ENCODE data around the gene CLSTN2.

Gene CLSTN2

DNA sequence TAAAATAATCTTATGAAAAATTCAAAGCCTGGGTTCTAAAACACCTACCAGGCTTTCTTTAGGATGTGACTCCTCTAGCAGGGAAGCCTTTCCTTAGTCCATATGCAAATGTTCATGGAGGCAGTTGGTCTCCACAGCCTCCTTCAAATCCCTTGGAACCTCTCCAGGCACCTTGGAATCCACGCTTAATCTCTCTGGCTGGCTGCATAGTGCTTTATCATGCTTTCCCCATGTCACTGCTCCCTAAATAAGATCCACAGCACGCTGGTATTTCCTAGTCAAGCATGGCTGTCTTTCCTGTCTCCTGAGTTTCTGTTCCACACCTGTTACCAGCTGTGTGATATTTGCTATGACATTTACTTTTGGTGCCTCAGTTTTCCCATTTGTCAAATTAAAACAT lies 71.3 kb downstream of the CLSTN2 start:
- H3K9me3 Mint-ChIP-seq = no peaks in the 10 kb centered on the region
- no peak overlapping the region for H3K4me3 Mint-ChIP-seq
- H3K27ac Mint-ChIP-seq = no peak overlapping the region
- H3K27me3 Mint-ChIP-seq = peaks cover 9% of the 10 kb centered on the region
- DNase-seq (ENCODE audit: low spot score in 2 of 2) (no peak), ATAC-seq (ENCODE audit: low read depth) (no peak)
- no peaks in the 10 kb centered on the region for H3K36me3 Mint-ChIP-seq
- no peaks in the 10 kb centered on the region for H3K4me1 Mint-ChIP-seq

DNA sequence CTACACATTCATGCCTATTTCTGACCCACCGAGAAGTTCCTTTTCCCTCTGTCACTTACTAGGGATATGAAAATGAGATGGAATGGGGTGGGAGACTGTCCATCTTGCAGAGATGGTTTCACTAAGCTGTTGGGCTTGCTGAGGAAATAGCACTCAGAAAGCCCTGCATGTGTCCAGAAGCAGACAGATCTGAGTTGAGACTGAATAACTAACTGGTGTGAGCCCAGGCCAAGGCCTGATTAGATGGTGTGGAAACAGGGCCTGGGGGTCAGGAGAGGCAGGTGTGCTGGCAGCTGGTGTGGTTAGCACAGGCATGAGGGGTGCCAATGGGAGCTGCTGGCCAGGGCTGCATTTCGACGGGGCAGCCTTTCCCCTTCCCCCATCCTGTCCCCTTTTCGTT lies 72.1 kb downstream of the CLSTN2 start:
- Mint-ChIP-seq H3K9me3 (no peaks in the 10 kb centered on the region), H3K4me1 (no peaks in the 10 kb centered on the region), H3K27ac (no peak overlapping the region), H3K4me3 (no peak overlapping the region), H3K36me3 (no peaks in the 10 kb centered on the region), H3K27me3 (peaks cover 12% of the 10 kb centered on the region)
- no peak for ATAC-seq (ENCODE audit: low read depth)
- DNase-seq (ENCODE audit: low spot score in 2 of 2) = no peak

DNA sequence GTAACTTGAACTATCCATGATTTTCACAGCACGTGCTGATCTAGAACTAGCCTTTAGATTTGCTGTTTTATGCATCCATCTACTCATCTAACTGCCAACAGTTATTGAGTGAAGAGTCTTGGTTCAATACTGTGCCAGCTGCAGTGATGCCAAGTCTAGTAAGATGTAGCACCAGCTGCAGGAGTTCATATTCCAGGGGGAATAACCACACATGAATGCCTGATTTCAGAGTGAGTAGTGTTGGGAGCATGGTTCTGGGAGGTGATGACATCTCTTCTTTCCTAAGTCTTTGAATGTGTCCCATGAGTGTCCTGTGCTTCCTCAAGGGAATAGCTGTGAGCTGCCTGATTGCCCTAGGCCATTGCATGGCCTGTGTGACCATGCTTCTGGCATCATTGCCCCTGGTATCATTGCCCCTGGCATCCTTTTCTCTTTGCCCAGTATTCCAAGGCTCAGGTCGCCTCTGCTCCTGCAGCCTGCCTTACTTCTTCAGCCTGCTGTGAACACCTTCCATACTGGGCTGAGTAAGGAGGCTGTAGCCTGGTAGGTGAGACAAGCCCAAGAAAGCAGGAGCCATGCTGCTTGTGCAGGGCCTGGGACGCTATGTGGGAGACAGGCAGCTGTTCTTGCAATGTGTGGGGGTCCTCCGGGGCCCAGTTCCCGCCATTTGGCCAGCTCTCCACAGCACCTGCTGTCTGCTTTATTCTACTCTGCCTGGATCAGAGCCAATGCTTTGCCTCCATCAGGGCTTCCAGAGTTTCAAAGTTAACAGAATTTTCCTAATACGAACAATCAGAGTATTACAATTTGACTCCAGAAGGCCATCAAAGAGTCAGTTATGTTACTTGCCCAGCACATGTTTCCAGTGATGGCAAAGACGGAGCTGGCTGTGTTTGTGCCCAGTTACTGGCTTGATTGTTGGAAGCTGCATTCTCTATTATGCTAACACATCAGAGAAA lies 73.2 kb downstream of the CLSTN2 start:
- Mint-ChIP-seq H3K36me3 (no peaks in the 10 kb centered on the region), H3K27ac (no peak overlapping the region), H3K4me3 (no peak overlapping the region), H3K4me1 (no peaks in the 10 kb centered on the region), H3K27me3 (peaks cover 16% of the 10 kb centered on the region), H3K9me3 (no peaks in the 10 kb centered on the region)
- ATAC-seq (ENCODE audit: low read depth) (no peak), DNase-seq (ENCODE audit: low spot score in 2 of 2) (no peak)

DNA sequence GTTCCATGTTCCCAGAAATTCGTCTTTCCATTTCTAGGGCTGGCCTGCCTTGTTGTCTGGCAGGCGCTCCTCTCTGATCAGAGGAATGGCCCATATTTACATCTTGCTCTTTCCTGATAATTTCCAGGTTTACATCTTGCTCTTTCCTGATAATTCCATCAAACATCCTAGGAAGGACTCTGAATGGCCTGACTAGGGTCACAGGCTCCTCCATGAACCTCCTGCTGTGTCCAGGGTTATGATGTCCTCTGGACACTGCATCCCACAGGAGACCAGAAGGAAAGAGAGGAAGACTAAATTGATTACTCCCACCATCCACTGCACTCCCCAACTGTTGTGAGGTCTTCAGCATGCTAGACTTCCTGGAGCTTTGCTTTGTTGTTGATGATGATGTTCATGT lies 75.4 kb downstream of the CLSTN2 start:
- DNase-seq (ENCODE audit: low spot score in 2 of 2) = no peak
- no peak overlapping the region for H3K4me3 Mint-ChIP-seq
- H3K4me1 Mint-ChIP-seq = no peaks in the 10 kb centered on the region
- no peaks in the 10 kb centered on the region for H3K9me3 Mint-ChIP-seq
- ATAC-seq (ENCODE audit: low read depth) = no peak
- H3K27ac Mint-ChIP-seq = no peak overlapping the region
- peaks cover 21% of the 10 kb centered on the region for H3K27me3 Mint-ChIP-seq
- no peaks in the 10 kb centered on the region for H3K36me3 Mint-ChIP-seq

- H3K36me3 Mint-ChIP-seq = no peaks in the 10 kb centered on the region
- H3K4me1 Mint-ChIP-seq = no peaks in the 10 kb centered on the region
- no peak overlapping the region for H3K4me3 Mint-ChIP-seq
- DNase-seq (ENCODE audit: low spot score in 2 of 2) = no peak
- no peak overlapping the region for H3K27ac Mint-ChIP-seq
- no peak for ATAC-seq (ENCODE audit: low read depth)
- H3K9me3 Mint-ChIP-seq = no peaks in the 10 kb centered on the region
- H3K27me3 Mint-ChIP-seq = peaks cover 21% of the 10 kb centered on the region
Observed at GRCh38 chr3:140011086-140011485, 76.1 kb downstream of the CLSTN2 start.

DNA sequence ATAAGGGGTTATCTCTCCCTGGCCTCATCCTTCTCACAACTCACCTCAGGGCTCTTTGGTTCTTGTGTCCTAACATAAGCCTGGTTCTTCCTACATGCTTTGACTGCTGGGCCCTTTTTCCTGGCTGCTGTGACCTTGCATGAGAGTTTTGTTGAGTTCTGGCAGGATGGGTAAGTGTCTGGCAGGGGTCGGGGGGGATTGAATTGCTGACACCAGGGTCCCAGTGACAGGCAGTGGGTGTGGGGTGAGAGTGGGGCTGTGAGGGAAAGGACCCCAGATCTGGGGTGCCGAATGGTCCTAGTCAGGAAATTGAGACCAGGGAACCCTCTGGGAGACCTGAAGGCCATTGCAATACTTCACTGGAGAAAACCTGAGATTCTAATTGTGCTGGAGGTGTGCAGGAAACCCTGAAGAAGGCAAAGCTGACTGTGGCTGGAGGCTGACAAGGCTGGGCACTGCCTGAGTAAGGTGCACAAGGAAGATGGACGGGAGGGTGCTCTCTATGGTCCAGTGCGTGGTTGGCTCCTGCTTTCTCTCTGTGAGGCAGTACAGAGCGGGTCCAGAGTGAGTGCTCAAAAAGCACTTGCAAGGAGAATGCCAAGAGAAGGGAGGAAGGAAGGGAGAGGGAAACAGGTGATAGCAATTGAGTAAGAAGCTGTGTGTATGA lies 76.8 kb downstream of the CLSTN2 start:
- H3K27ac Mint-ChIP-seq = no peak overlapping the region
- H3K4me1 Mint-ChIP-seq = no peaks in the 10 kb centered on the region
- H3K4me3 Mint-ChIP-seq = no peak overlapping the region
- peaks cover 18% of the 10 kb centered on the region for H3K27me3 Mint-ChIP-seq
- ATAC-seq (ENCODE audit: low read depth) (no peak), DNase-seq (ENCODE audit: low spot score in 2 of 2) (no peak)
- H3K36me3 Mint-ChIP-seq = no peaks in the 10 kb centered on the region
- H3K9me3 Mint-ChIP-seq = no peaks in the 10 kb centered on the region

DNA sequence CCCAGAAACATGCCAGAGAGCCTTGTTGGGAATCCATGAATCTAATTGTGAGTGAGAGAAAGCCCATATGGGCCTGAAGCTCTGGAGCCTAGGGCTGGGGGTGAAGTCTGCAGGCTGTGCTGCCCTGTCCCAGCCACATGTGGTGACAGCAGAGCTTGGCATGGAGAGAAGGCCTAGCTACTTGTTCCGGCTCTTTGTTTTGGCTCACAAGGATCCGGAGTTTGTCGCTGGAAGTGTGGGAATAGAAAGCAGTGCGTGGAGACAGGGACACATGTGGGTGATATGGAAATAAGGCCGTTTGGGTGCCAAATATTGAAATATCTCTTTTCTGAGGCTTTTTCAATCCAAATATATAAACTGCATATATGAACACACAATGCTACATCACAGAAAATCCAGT lies 78.2 kb downstream of the CLSTN2 start:
- H3K9me3 Mint-ChIP-seq = no peaks in the 10 kb centered on the region
- no peak overlapping the region for H3K27ac Mint-ChIP-seq
- DNase-seq (ENCODE audit: low spot score in 2 of 2) = no peak
- H3K36me3 Mint-ChIP-seq = no peaks in the 10 kb centered on the region
- peaks cover 12% of the 10 kb centered on the region for H3K27me3 Mint-ChIP-seq
- no peaks in the 10 kb centered on the region for H3K4me1 Mint-ChIP-seq
- ATAC-seq (ENCODE audit: low read depth) = no peak
- no peak overlapping the region for H3K4me3 Mint-ChIP-seq

- ATAC-seq (ENCODE audit: low read depth) (no peak), DNase-seq (ENCODE audit: low spot score in 2 of 2) (no peak)
- H3K36me3 Mint-ChIP-seq = no peaks in the 10 kb centered on the region
- H3K4me1 Mint-ChIP-seq = no peaks in the 10 kb centered on the region
- no peak overlapping the region for H3K27ac Mint-ChIP-seq
- H3K27me3 Mint-ChIP-seq = peaks cover 12% of the 10 kb centered on the region
- no peak overlapping the region for H3K4me3 Mint-ChIP-seq
- no peaks in the 10 kb centered on the region for H3K9me3 Mint-ChIP-seq
Observed at GRCh38 chr3:140014831-140015495, 80.0 kb downstream of the CLSTN2 start.

DNA sequence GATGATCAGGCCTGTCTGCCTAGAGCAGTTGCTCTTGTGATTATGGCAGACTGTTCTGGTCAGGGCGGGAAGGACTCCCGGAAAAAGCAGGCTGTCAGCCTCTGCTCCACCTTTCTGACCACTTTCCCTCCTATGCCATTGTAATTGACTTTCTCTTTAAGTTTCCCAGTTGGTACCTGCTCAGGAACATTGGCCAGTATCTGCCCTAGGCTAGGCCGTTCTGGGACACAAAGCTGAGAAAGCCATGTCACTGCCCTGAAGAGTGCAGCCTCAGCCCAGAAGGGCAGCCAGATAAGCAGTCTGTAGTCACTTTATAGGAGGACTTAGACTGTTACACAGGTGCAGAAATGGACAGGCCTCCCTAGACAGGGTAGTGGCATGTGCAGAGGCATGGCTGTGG lies 80.8 kb downstream of the CLSTN2 start:
- Mint-ChIP-seq H3K36me3 (no peaks in the 10 kb centered on the region), H3K9me3 (no peaks in the 10 kb centered on the region), H3K27me3 (peaks cover 12% of the 10 kb centered on the region), H3K27ac (no peak overlapping the region), H3K4me1 (no peaks in the 10 kb centered on the region), H3K4me3 (no peak overlapping the region)
- DNase-seq (ENCODE audit: low spot score in 2 of 2) (no peak), ATAC-seq (ENCODE audit: low read depth) (no peak)

- DNase-seq (ENCODE audit: low spot score in 2 of 2) (no peak), ATAC-seq (ENCODE audit: low read depth) (no peak)
- Mint-ChIP-seq H3K9me3 (no peaks in the 10 kb centered on the region), H3K27ac (no peak overlapping the region), H3K36me3 (no peaks in the 10 kb centered on the region), H3K4me3 (no peak overlapping the region), H3K27me3 (peaks cover 5% of the 10 kb centered on the region), H3K4me1 (no peaks in the 10 kb centered on the region)
Observed at GRCh38 chr3:140018556-140018955, 83.6 kb downstream of the CLSTN2 start.

- Mint-ChIP-seq H3K4me1 (no peaks in the 10 kb centered on the region), H3K9me3 (no peaks in the 10 kb centered on the region), H3K27me3 (peaks cover 2% of the 10 kb centered on the region), H3K36me3 (no peaks in the 10 kb centered on the region), H3K27ac (no peak overlapping the region), H3K4me3 (no peak overlapping the region)
- DNase-seq (ENCODE audit: low spot score in 2 of 2) = no peak
- ATAC-seq (ENCODE audit: low read depth) = no peak
Observed at GRCh38 chr3:140019946-140020345, 85.0 kb downstream of the CLSTN2 start.

GRCh38 chr3:140020541-140020940 lies 85.6 kb downstream of the CLSTN2 start:
- H3K27ac Mint-ChIP-seq = no peak overlapping the region
- DNase-seq (ENCODE audit: low spot score in 2 of 2) = no peak
- H3K36me3 Mint-ChIP-seq = no peaks in the 10 kb centered on the region
- no peak overlapping the region for H3K4me3 Mint-ChIP-seq
- ATAC-seq (ENCODE audit: low read depth) = no peak
- H3K4me1 Mint-ChIP-seq = no peaks in the 10 kb centered on the region
- no peaks in the 10 kb centered on the region for H3K9me3 Mint-ChIP-seq
- H3K27me3 Mint-ChIP-seq = no peaks in the 10 kb centered on the region

GRCh38 chr3:140021269-140021668 lies 86.3 kb downstream of the CLSTN2 start:
- DNase-seq (ENCODE audit: low spot score in 2 of 2) (no peak), ATAC-seq (ENCODE audit: low read depth) (no peak)
- H3K36me3 Mint-ChIP-seq = no peaks in the 10 kb centered on the region
- no peak overlapping the region for H3K4me3 Mint-ChIP-seq
- H3K4me1 Mint-ChIP-seq = no peaks in the 10 kb centered on the region
- H3K27me3 Mint-ChIP-seq = no peaks in the 10 kb centered on the region
- no peaks in the 10 kb centered on the region for H3K9me3 Mint-ChIP-seq
- no peak overlapping the region for H3K27ac Mint-ChIP-seq

DNA sequence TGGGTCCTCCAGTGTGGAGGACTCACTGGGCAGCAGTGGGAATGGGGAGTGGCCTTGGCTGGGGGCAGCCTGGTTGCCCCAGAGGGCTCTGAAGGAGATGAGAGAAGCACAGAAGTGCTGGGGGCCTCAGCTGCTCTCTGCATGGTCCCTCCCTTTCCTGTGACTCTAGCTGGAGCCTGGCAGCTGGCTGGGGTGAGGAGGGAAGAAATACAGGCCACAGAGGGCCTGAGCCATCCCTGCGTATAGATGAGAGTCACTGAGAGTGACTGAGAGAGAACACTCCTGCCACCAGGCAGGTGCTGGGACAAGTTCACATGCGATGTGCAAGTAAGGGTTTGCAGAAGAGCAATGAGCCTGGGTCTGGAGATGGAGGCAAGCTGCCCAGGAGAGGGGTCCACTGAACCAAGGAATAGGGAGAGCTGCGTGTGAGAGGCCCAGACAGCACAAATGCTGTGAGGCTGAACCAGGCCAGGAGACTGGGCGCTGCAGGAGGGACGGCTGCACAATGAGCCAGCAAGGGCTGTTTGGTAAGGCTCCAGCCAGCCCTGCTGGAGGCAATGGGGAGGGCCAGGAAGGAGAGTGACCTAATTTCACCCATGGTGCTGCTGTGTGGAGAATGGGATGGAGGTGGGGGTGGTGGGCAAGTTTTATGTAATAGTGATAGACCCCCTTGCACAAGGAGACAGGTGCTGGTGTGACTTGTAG lies 87.2 kb downstream of the CLSTN2 start:
- DNase-seq (ENCODE audit: low spot score in 2 of 2) (no peak), ATAC-seq (ENCODE audit: low read depth) (no peak)
- no peak overlapping the region for H3K27ac Mint-ChIP-seq
- no peaks in the 10 kb centered on the region for H3K4me1 Mint-ChIP-seq
- H3K27me3 Mint-ChIP-seq = no peaks in the 10 kb centered on the region
- H3K9me3 Mint-ChIP-seq = no peaks in the 10 kb centered on the region
- no peak overlapping the region for H3K4me3 Mint-ChIP-seq
- H3K36me3 Mint-ChIP-seq = no peaks in the 10 kb centered on the region
